Ureter (tissue), 1 donor: ENCODE measurements around the gene RPTOR. TPM values are rescaled to one million over a fixed set of nuclear protein-coding genes. Genes with fewer than 3 reads are reported as not detected.

Experiments used
- DNase-seq: peaks from one replicate; pipeline ENCODE4 v3.0.0-alpha.2; 2020; ENCODE audit warnings: low spot score
- total RNA-seq: library from RNA; stranded (reverse); gene quantifications from one replicate; pipeline ENCODE4 v1.2.4, GENCODE V29; 2023
- donor health status: DM: yes; HTN: yes; CAD: no.

Gene RPTOR
- total RNA-seq, 1 donor from 2014 or later = 64.2 TPM

DNA sequence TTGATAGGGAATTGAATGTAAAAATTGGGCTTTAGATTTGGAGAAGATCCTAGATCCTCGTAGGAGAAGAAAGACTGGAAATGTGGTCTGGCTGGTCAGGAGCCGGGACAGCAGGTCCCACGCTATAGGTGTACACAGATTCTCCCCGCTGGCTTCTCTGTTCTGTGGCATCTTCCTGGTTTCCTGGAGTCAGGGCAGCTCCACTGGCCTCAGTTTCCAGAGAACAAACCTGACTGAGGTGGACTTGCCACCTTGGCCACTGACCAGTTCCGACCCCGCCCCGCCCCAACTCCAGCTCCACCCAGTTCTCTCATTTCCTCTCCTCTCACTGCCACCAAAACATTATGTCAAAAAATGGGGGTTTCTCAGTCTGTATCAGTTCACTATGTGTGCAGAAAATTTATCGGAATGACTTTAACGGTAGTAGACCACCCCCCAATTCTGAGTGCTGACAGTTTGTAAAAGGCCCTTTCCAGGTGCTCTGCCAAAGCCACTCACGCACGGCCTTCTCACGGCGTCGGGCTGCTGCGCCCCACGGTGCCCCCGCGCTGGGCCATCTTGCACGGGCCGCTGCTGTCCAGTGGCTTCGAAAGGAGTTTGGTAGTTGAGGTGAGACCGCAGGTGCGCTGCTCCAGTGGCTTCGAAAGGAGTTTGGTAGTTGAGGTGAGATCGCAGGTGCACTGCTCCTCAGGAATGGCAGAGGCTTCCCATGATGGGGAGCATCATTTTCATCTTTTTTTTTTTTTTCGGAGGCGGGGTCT, 285.6 kb downstream of the RPTOR start:
- no peak for DNase-seq

DNA sequence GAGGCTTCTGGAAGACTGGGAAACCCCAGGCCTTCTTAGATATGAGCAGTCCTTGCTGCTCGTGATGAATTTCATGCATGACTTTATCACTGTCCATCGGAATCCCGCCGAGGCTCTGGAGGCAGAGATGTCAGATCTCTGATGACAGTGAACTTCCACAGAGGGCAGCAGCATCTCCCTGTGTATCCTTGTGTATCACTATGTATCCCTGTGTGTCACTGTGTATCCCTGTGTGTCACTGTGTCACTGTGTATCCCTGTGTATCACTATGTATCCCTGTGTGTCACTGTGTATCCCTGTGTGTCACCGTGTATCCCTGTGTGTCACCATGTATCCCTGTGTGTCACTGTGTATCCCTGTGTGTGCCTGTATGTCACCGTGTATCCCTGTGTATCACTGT, 286.9 kb downstream of the RPTOR start:
- DNase-seq = no peak

DNA sequence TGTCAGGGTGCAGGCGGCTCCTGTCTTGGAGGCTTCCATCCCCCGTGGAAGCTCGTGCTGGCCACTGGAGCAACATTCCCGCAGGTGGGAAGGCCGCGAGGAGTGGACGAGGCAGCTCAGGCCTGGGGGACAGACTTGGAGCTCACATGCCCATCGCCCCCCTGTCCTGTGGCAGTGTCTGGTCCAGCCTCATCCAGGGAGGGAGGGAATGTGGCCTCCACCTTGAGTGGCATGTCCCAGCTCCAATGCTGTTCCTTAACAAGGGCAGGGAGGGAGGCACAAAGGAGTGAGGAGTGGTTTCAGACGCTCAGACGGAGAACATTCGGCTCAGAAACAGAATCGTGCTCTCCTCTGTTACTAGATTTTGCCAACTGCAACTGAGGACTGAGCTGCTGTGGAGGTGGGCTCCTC, 287.6 kb downstream of the RPTOR start:
- no peak for DNase-seq

DNA sequence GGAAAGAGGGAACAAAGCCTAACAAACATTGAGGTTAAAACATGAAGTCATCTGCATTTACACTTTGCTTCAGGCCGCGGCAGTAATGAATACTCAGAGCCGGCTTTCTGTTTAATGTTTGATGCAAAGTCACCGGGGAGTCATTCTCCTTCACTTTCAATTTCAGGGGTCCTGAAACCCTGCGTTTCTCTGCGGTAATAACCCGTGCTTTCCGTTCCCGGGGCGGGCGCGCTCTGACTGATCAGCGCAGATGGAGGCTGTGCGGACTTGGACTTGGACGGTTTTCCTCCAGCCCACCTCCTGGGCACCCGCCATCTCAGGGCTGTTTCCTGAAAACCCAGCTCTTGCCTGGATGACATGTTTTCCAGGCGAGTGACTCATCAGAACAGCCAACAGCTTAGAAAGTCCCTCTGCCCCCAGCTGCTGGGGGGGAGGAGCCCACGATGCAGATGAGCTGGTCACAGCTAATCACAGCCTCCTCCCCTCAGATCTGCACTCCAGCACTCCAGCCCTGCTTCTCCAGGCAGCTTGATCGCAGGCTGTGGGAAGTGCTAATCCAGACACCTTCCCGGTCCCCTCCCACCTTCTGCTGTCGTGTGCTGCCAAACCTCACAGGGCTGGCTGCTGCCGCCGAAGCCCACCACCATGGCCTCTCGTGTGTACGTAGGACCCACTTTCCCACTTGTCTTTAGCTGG, 288.4 kb downstream of the RPTOR start:
- peak; percentile 88 for DNase-seq

DNA sequence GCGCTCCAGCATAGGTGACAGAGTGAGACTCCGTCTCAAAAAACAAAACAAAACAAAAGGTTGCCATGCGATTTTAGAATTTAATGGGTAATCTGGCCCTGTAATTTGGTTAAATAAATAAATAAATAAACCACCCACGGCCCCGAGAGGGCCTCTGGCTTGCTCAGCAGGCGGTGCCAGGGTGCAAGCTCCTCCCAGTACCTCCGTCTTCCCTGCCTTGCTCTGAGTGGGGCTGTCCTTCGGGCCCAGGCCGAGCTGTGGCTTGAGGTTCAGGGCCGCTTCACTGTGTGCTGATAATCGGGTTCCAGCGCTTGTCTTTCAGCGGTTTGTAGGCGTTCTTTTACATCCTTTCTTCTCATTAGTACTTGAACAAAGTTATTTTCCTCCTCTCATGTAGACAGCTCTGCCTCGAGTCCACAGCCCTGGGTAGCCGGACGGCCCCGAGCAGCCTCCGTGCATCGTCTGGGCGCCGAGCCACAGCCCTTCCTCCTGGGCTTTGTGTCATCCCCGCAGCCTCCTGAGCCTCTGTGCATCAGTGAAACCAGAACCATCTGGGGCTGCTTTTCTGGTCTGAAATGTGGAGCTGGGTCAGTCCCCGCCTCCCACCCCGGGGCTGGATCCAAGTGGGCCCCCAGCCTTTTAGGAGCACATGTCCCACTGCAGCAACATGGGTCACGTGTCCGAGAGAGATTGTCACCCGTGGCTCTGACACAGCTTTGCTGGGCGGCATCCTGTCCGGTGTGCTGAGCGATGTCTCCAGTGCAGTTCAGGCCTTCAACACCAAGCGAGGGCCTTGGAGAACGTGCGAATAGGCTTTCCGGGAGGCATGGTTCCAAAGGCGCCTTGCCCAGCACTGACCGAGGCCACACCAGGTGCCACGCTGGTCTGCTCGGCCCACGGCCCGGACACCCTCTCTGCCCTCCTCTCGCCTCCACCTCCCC, 289.6 kb downstream of the RPTOR start:
- DNase-seq = no peak

DNA sequence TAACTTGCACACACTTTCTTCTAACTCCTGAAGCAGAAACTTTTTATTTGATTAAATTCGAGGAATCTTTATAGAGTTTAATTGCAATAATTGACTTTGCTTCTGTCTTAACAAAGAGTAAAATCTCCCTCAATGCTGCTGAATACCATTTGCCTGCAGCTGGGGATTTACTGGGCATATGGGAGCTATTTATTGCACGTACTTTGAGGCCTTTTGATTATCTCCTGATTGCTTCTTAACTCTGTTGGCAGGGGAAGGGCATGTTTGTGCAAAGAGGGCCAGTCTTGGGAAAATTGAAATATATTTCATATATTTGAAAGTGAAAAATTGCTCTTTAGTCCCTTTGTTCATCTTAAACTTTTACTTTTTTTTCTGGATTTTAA, 290.2 kb downstream of the RPTOR start:
- no peak for DNase-seq

DNA sequence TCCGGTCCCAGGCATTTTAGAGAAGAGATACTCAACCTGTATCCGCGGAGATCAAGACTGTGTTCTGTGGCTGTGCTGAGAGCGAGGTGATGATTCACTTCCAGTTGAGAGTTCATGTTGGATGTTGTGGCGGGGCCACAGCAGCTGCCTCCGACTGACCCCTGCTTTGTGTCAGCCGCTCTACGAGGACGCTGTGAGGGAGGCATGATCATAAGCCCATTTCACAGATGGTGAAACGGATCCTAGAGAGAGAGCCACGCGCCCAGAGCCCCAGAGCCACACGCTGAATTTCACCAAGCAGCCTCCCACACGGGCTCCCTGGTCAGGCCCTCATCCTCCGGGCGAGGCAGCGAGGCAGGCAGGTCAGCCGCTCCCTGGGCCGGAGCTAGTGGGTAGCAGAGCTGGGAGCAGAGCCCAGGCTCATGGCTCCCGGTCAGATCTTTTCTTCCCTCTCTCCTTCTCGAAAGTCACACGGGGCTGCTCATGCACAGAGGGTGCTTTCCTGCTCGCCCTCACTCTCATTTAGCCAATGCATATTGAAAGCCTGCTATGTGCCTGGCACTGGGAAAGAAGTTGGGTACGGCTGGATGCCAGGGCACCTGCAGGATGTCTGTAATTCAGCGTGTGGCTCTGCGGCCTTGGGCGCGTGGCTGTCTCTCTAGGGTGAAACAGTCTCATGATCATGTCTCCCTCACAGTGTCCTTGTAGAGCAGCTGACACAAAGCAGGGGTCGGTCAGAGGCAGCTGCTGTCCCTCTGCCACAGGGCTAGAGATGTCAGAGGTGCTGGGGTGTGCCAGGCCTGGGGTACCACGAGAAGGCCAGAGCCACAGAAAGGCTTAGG, 291.4 kb downstream of the RPTOR start:
- no peak for DNase-seq

DNA sequence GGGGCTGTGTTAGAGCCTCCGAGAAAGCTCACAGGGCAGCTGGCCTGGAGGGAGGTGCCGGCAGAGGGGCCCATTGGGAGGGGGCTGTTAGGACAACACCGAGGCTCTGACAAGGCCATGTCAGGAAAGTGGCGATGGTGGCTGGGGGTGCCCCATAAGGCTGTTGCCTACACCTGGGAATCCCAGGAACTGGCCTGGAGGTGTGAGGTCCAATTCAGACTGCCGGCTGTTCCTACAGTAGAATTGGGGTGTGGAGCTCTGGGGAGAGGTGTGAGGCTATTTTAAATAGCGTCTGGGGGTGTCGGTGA, 292.0 kb downstream of the RPTOR start:
- DNase-seq = no peak

DNA sequence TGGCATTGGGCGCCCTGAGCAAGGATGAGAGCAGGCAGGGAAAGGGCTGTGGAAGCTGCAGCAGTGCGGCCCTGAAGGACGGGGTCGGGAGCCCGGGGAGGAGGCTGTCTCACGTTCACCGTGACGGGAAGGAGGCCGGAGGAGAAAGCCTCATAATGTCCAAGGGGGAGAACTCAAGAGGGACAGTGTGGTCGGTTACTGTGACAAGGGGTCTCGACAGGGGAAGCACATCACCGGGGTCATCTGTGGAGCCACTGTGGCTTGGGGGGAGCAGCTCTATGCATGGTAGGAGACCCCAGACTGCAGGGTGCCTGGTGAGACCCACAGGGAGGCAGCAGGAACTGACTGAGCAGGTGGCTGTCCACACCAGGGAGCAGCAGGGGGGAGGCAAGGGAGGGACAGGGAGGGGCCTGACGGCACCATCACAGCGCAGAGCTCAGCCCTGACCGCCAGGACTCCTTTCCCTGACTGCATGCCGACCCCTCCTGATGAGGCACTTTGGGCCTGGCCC, 292.4 kb downstream of the RPTOR start:
- no peak for DNase-seq

DNA sequence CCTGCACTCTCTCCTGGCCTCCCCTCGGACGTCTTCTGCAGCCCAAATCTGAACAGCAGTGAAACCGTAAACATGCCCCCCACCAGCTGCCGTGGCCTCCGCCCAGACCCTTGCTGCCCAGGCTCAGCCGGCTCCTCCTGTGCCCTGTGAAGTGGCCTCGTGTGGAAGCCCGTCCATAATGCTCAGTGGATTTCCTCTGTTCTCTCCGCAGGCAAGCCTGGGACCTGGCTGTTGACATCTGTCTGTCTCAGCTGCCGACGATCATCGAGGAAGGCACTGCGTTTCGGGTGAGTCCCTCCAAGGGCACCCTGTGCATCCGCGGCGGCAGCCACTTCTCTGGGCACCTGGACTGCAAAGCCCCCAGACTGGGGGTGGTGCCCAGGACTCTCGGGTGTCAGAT, 293.1 kb downstream of the RPTOR start:
- DNase-seq = no peak

DNA sequence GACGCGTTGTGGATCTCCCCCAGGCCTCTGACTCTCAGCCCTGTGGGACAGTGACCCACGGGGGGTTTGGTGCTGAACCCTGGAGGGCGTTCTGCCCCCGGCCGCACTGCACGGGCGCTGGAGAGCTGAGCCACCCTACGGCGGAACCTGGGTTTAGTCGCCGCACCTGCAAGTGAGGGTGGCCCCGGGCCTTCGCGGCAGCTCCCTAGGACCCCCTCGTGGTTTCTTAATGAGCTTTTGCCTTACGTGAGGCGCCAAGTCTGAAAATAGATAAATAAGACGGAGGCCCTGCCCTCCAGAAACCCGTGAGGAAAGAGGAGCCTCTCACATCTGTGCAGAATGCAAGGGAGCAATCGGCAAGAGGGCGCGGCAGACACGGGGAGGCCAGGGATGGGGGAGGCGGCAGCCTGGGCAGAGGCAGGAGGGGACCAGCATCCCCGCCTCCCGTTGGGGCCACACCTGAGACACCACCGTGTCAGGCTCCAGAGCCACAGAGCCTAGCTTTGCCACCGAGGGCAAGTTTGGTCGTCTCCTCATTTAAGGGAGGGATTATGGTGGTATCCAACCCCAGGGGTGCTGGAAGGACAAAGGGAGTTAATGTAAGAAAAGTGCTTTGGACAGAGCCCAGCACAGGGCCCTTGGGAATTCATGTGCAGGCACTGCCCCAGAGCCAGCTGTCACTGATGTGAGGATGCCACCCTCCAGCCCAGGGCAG, 293.8 kb downstream of the RPTOR start:
- DNase-seq = no peak

DNA sequence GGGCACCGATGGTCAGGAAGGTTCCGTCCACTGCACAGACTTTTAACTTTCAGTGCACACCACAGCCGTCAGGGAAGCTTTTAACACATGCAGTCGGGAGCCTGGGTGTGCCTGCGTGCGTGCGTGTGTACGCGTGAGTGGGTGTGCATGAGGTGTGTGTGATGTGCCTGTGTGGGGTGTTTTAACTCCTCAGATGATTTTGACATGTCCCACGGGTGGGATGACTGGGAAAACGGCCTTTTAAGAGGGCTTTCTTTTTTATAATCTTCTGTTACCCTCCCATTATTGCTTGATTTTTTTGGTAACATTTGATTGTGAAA, 294.3 kb downstream of the RPTOR start:
- DNase-seq = no peak

DNA sequence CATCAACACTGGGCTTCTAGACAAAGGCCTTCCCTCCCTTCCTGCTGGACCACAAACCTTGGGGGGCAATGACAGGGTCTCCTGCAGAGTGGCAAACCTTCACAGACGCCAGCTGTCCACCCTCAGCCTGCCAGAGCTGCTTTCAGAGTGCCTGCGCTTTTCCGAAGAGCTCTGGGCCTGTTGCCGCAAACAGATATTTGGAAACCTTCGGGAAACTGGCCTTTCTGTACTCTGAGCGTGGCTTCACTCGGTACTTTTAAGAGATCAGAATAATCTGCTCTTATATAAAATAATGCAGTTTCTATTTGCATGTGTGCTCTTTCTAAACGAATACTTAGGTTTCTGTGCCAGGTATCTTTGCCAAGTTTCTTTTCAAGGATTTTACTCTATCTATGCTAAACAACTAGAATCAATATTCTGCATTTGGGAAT, 294.9 kb downstream of the RPTOR start:
- no peak for DNase-seq

DNA sequence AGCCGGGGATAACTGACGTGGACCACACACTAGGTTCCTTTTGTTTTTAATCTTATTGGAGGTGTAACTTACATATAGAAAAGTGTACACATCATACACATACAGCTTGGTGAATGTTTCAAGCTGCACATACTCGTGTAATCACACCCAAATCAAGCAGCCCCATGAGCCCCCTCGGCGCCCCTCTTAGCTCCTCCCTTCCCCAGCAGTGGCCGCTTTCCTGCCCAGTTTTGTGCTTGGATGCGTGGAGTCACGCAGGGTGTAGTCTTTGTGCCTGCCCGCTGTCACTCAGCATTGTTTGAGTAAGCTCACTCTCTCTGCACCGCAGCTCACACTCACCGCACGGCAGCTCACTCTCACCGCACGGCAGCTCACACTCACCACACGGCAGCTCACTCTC, 295.3 kb downstream of the RPTOR start:
- no peak for DNase-seq

DNA sequence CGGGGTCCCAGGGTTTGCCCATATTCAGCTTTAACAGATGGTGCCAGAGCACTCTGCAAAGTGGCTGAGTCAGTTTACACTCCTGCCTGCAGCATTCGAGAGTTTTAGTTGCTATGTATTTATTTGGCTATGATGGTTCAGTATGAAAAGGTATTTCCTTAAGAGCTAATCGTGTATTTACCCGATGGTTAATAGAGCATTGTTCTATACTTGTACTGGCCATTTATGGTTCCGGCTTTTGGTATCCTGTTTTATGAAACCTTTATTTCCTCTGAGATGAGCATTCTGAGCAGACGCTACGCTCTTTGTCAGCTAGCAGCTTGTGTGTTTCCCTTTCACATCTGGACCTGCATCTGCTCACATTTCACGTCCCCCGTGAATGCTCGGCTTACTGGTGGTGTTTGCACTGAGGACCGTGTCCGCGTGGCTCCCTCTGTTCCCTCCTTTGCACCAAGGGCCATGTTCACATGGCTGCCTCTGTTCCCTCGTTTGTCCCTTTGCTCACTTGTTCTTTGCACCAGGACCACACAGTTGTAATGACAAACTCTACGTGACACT, 297.9 kb downstream of the RPTOR start:
- DNase-seq = no peak

DNA sequence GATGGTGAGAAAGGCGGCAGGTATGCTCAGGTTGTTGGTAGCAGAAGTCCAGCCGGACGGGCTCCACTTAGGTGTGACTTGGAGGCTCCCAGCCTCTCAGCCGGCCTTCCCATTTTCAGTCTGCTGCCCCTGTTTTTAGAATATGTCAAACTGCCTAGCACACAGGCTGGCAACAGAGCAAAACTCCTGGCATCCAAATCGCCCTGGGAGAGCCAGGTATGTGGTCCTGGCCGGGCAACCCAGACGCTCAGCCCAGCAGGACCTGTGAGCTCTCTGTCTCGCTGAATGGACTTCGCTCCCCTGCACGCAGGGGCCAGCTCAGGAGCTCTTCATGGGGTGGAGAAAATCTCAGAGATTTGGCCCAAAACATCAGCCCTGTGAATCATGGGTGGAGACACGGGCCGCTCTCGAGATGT, 299.1 kb downstream of the RPTOR start:
- no peak for DNase-seq

DNA sequence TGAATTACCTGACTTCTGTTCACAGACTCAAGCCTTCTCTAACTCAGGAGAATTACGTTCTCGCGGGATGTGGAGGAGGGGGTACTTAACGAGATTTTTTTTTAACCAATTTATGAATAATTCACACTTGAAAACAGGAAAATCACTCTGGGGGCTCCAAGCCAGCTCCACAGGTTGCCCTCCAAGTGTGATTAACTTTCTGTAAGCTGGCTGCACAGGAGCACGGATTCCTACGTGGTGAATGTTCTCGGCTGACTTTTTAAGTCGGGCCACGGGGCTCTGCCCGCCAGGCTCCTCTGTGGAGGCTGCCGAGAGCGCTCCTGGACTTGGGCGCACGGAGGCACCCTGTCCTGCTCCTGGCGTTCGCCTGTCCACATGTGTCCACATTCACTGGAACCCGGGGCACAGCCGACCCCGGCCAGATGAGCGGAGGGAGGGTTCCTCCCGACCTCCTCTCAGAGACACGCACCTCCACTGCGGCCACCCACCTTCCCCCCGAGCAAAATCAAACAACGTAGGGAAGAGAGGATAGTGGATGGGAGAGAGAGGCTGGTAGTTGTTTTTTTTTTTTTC, 299.9 kb downstream of the RPTOR start:
- no peak for DNase-seq

DNA sequence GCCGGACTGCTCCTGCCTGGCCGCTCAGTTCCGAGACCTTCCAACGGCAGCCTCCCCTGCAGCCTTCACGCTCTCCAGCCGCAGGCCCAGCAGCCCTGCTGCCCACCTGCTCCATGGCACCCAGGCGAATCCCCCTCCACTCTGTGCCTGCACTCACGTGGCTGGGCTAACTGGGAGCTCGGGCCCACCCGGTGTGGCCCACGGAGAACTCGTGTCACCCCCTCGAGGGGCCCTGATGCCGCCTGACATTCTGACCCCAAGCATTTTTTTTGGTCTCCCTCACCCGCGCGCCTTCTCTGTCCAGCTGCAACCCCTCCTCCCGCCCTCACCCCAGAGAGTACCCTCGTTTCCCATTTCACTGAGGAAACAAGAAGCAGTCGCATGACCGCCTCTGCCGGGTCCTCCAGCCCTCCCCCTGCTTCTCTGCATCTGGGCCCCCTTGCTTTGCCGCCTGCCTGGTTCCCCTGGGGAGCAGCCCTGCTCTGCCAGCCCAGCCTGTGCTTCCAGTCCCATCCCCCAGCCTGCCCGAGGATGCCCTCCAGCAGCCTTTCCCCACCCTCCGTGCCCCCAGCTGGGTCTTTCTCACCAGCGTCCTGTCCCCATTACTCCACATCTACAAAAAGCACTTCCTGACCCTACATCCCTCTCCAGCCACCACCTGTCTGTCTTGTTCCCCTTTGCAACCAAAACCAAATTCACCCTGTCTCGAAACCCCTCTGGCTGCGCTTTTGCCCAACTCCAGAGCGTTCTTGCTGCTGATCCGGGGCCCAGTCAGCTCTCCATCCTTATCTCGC, 300.6 kb downstream of the RPTOR start:
- DNase-seq = peak; percentile 39
